ENCODE results near the gene DPP9.

DNA sequence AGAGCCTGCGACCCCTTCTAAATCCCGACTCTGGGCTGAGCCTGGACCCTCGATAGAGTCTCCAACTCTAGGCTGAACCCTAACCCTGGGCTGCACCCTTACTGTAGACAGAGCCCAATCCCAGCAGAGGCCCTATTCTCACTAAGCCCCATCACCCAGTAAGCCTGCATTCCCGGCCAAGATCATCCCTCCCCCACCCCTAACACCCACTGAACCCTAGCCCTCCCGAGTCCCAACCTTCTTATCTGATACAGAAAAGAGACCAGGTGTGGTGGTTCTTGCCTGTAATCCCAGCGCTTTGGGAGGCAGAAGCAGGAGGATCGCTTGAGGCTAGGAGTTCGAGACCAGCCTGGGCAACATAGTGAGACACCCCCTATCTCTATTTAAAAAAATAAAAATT is 86.9 kb downstream of the DPP9 start:
- TF ChIP-seq, protein P1, sequence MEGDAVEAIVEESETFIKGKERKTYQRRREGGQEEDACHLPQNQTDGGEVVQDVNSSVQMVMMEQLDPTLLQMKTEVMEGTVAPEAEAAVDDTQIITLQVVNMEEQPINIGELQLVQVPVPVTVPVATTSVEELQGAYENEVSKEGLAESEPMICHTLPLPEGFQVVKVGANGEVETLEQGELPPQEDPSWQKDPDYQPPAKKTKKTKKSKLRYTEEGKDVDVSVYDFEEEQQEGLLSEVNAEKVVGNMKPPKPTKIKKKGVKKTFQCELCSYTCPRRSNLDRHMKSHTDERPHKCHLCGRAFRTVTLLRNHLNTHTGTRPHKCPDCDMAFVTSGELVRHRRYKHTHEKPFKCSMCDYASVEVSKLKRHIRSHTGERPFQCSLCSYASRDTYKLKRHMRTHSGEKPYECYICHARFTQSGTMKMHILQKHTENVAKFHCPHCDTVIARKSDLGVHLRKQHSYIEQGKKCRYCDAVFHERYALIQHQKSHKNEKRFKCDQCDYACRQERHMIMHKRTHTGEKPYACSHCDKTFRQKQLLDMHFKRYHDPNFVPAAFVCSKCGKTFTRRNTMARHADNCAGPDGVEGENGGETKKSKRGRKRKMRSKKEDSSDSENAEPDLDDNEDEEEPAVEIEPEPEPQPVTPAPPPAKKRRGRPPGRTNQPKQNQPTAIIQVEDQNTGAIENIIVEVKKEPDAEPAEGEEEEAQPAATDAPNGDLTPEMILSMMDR (IDR thresholded peaks at IDR 0.05) = no peak
- TF ChIP-seq POLR2AphosphoS5 (IDR thresholded peaks at IDR 0.05) = no peak
- TF ChIP-seq POLR2A (IDR thresholded peaks at IDR 0.05) = no peak
- TF ChIP-seq EP300 (IDR thresholded peaks at IDR 0.05) = no peak

Data from gastroesophageal sphincter (tissue), 3 donors.